GM18909 (cell line): Measurements from ENCODE around the gene CASK.
A peak's percentile ranks its signal among the peaks of the same experiment; 100 is the strongest.

ENCODE experiments used
- ATAC-seq: cut with Tn5 transposase; IDR thresholded peaks from one replicate; pipeline ENCODE4 v1.9.1; 2021; ENCODE audit warnings: mild to moderate bottlenecking; ENCODE audit not compliant: unreplicated experiment, poor library complexity

The CASK gene

GRCh38 chrX:41917517-41917916 lies 5.8 kb downstream of the CASK start:
- ATAC-seq = no peak

GRCh38 chrX:41913476-41913875 lies 9.9 kb downstream of the CASK start:
- ATAC-seq = no peak

- ATAC-seq = no peak
Measured at GRCh38 chrX:41912923-41913322, 10.4 kb downstream of the CASK start.

- ATAC-seq = no peak
Measured at GRCh38 chrX:41909068-41909467, 14.3 kb downstream of the CASK start.

- no peak for ATAC-seq
Measured at GRCh38 chrX:41906515-41907187, 16.7 kb downstream of the CASK start.

- no peak for ATAC-seq
Measured at GRCh38 chrX:41903544-41903943, 19.8 kb downstream of the CASK start.

GRCh38 chrX:41900321-41900720 lies 23.0 kb downstream of the CASK start:
- no peak for ATAC-seq

- ATAC-seq = no peak
Measured at GRCh38 chrX:41895826-41896225, 27.5 kb downstream of the CASK start.

GRCh38 chrX:41890026-41890423 lies 33.3 kb downstream of the CASK start:
- ATAC-seq = no peak

GRCh38 chrX:41889317-41890025 lies 33.9 kb downstream of the CASK start:
- ATAC-seq = no peak

- no peak for ATAC-seq
Measured at GRCh38 chrX:41887691-41888090, 35.7 kb downstream of the CASK start.

GRCh38 chrX:41885724-41886123 lies 37.6 kb downstream of the CASK start:
- ATAC-seq = no peak

GRCh38 chrX:41881166-41881565 lies 42.2 kb downstream of the CASK start:
- no peak for ATAC-seq

- ATAC-seq = no peak
Measured at GRCh38 chrX:41877167-41877566, 46.2 kb downstream of the CASK start.

- no peak for ATAC-seq
Measured at GRCh38 chrX:41875142-41875541, 48.2 kb downstream of the CASK start.

- ATAC-seq = peak; percentile 81
Measured at GRCh38 chrX:41870719-41871151, 52.6 kb downstream of the CASK start.

GRCh38 chrX:41868392-41868977 lies 54.9 kb downstream of the CASK start:
- no peak for ATAC-seq

GRCh38 chrX:41863343-41864203 lies 59.8 kb downstream of the CASK start:
- no peak for ATAC-seq

- ATAC-seq = no peak
Measured at GRCh38 chrX:41862562-41863184, 60.7 kb downstream of the CASK start.

- no peak for ATAC-seq
Measured at GRCh38 chrX:41858161-41858775, 65.1 kb downstream of the CASK start.
